ENCODE measurements around the gene CHRNE.
"Not testable (repeated sequence)": the region's sequence is repeated elsewhere in the genome, so short reads cannot be mapped to it uniquely, and the experiment has no call there.

CHRNE gene

GRCh38 chr17:4938688-4939545, 36.0 kb upstream of the CHRNE start:
- DNase-seq (ENCODE audit: insufficient read length), result no peak
- FAIRE-seq, result peak; percentile 66
- TF ChIP-seq TAF1 (IDR thresholded peaks at IDR 0.05; ENCODE audit: borderline replicate concordance, low read depth, low read length) (no peak), POLR2A (IDR thresholded peaks at IDR 0.05; ENCODE audit: low read depth, low read length) (no peak), POLR2AphosphoS5 (IDR thresholded peaks at IDR 0.05; ENCODE audit: low read depth, low read length) (no peak)

GRCh38 chr17:4938069-4938491, 35.2 kb upstream of the CHRNE start:
- TF ChIP-seq POLR2AphosphoS5 (IDR thresholded peaks at IDR 0.05; ENCODE audit: low read depth, low read length) (no peak), TAF1 (IDR thresholded peaks at IDR 0.05; ENCODE audit: borderline replicate concordance, low read depth, low read length) (no peak), POLR2A (IDR thresholded peaks at IDR 0.05; ENCODE audit: low read depth, low read length) (no peak)
- FAIRE-seq (no peak), DNase-seq (ENCODE audit: insufficient read length) (no peak)

GRCh38 chr17:4937553-4937952, 34.7 kb upstream of the CHRNE start:
- TF ChIP-seq POLR2A (IDR thresholded peaks at IDR 0.05; ENCODE audit: low read depth, low read length) (no peak), TAF1 (IDR thresholded peaks at IDR 0.05; ENCODE audit: borderline replicate concordance, low read depth, low read length) (no peak), POLR2AphosphoS5 (IDR thresholded peaks at IDR 0.05; ENCODE audit: low read depth, low read length) (no peak)
- no peak for FAIRE-seq
- DNase-seq (ENCODE audit: insufficient read length), result no peak

GRCh38 chr17:4936436-4936835, 33.5 kb upstream of the CHRNE start:
- DNase-seq (ENCODE audit: insufficient read length) (no peak), FAIRE-seq (no peak)
- TF ChIP-seq TAF1 (IDR thresholded peaks at IDR 0.05; ENCODE audit: borderline replicate concordance, low read depth, low read length) (no peak), POLR2A (IDR thresholded peaks at IDR 0.05; ENCODE audit: low read depth, low read length) (peak; percentile 22; the same call in 1 of the 2 replicates)

- FAIRE-seq (no peak), DNase-seq (ENCODE audit: insufficient read length) (no peak)
- TF ChIP-seq TAF1 (IDR thresholded peaks at IDR 0.05; ENCODE audit: borderline replicate concordance, low read depth, low read length) (no peak), POLR2A (IDR thresholded peaks at IDR 0.05; ENCODE audit: low read depth, low read length) (no peak), POLR2AphosphoS5 (IDR thresholded peaks at IDR 0.05; ENCODE audit: low read depth, low read length) (no peak)
These were observed 32.8 kb upstream of the CHRNE start for GRCh38 chr17:4935650-4936049.

- FAIRE-seq (peak; percentile 82), DNase-seq (ENCODE audit: insufficient read length) (no peak)
- TF ChIP-seq POLR2A (IDR thresholded peaks at IDR 0.05; ENCODE audit: low read depth, low read length), result no peak; the same call in 1 of the 2 replicates
- TF ChIP-seq TAF1 (IDR thresholded peaks at IDR 0.05; ENCODE audit: borderline replicate concordance, low read depth, low read length), result no peak
- peak; percentile 55; the same call in 1 of the 2 replicates for TF ChIP-seq POLR2AphosphoS5 (IDR thresholded peaks at IDR 0.05; ENCODE audit: low read depth, low read length)
These were observed 31.5 kb upstream of the CHRNE start for GRCh38 chr17:4934173-4934979.

- no peak for FAIRE-seq
- TF ChIP-seq TAF1 (IDR thresholded peaks at IDR 0.05; ENCODE audit: borderline replicate concordance, low read depth, low read length) (no peak), POLR2A (IDR thresholded peaks at IDR 0.05; ENCODE audit: low read depth, low read length) (no peak), POLR2AphosphoS5 (IDR thresholded peaks at IDR 0.05; ENCODE audit: low read depth, low read length) (no peak)
- no peak for DNase-seq (ENCODE audit: insufficient read length)
These were observed 30.7 kb upstream of the CHRNE start for GRCh38 chr17:4933646-4934045.

- DNase-seq (ENCODE audit: insufficient read length), result no peak
- no peak for TF ChIP-seq POLR2AphosphoS5 (IDR thresholded peaks at IDR 0.05; ENCODE audit: low read depth, low read length)
- no peak for TF ChIP-seq TAF1 (IDR thresholded peaks at IDR 0.05; ENCODE audit: borderline replicate concordance, low read depth, low read length)
- no peak for TF ChIP-seq POLR2A (IDR thresholded peaks at IDR 0.05; ENCODE audit: low read depth, low read length)
- FAIRE-seq, result peak; percentile 62
These were observed 29.9 kb upstream of the CHRNE start for GRCh38 chr17:4932756-4933155.

- DNase-seq (ENCODE audit: insufficient read length) (no peak), FAIRE-seq (peak; percentile 82)
- TF ChIP-seq TAF1 (IDR thresholded peaks at IDR 0.05; ENCODE audit: borderline replicate concordance, low read depth, low read length) (no peak), POLR2A (IDR thresholded peaks at IDR 0.05; ENCODE audit: low read depth, low read length) (no peak), POLR2AphosphoS5 (IDR thresholded peaks at IDR 0.05; ENCODE audit: low read depth, low read length) (no peak)
These were observed 29.1 kb upstream of the CHRNE start, which contains the start of gene GP1BA for GRCh38 chr17:4931963-4932362. GP1BA (plus strand) TSS chr17:4932277; CDS start chr17:4932605, 328 bp downstream.

GRCh38 chr17:4928881-4929280, 26.0 kb upstream of the CHRNE start:
- FAIRE-seq (no peak), DNase-seq (ENCODE audit: insufficient read length) (no peak)
- no peak for TF ChIP-seq POLR2A (IDR thresholded peaks at IDR 0.05; ENCODE audit: low read depth, low read length)
- no peak for TF ChIP-seq POLR2AphosphoS5 (IDR thresholded peaks at IDR 0.05; ENCODE audit: low read depth, low read length)
- no peak for TF ChIP-seq TAF1 (IDR thresholded peaks at IDR 0.05; ENCODE audit: borderline replicate concordance, low read depth, low read length)

- not testable (repeated sequence) for DNase-seq (ENCODE audit: insufficient read length)
- peak; percentile 33 for FAIRE-seq
These were observed 23.9 kb upstream of the CHRNE start for GRCh38 chr17:4926577-4927335.
